HK-2 (cell line): ENCODE data around the gene OR10R2.
A peak's percentile ranks its signal among the peaks of the same experiment; 100 is the strongest.

Experiments used
- DNase-seq: peaks from one replicate; pipeline ENCODE4 v3.0.0-alpha.2; 2018; ENCODE audit not compliant: unreplicated experiment

Gene OR10R2

DNA sequence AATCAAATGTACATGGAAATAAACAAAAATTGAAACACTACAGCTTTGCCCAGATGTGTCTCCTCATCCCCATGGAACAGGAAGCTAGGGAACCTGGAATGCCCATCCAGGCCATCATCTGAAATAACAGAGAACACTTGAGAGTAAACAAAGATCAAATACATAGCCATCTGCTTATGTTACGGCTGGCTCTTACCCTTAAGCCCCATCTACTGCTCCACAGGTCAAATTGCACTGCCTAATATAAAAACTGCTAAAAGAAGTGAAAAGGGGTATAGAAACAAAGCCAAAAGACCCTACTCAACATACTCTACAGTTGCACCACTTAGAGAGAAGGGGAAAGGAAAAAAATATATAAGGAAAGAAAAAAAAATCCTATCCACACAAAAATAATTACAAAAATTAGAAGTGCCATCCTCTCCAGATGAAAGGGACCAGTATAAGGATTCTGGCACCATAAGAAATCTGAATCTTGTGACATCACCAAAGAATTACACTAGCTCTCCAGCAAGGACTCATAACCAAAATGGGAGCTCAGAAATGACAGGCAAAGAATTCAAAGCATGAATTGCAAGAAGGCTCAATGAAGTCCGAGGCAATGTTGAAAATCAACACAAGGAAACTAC, 55.3 kb downstream of the OR10R2 start:
- peak; percentile 4 for DNase-seq
